Germinal center (tissue), 1 donor: ENCODE data around the gene ZNF431.
"Not testable (repeated sequence)": the region's sequence is repeated elsewhere in the genome, so short reads cannot be mapped to it uniquely, and the experiment has no call there.

ENCODE experiments used
- DNase-seq: peaks from one replicate; pipeline ENCODE4 v3.0.0; 2012; ENCODE audit warnings: mixed read lengths, low spot score

Gene ZNF431

GRCh38 chr19:21141787-21142464 is at the start of gene ZNF431:
ZNF431 (plus strand) TSS chr19:21142040; CDS start chr19:21142184, 144 bp downstream.
- peak; percentile 89 for DNase-seq

GRCh38 chr19:21092109-21092508 is 49.7 kb upstream of the ZNF431 start:
- no peak for DNase-seq

GRCh38 chr19:21094347-21095025 is 47.4 kb upstream of the ZNF431 start:
- no peak for DNase-seq

GRCh38 chr19:21098291-21098690 is 43.5 kb upstream of the ZNF431 start:
- DNase-seq: no peak

GRCh38 chr19:21101521-21102242 is 40.2 kb upstream of the ZNF431 start:
- no peak for DNase-seq

GRCh38 chr19:21109116-21109515 is 32.7 kb upstream of the ZNF431 start:
- no peak for DNase-seq

GRCh38 chr19:21110183-21110582 is 31.7 kb upstream of the ZNF431 start:
- DNase-seq: no peak

- DNase-seq: no peak
These were observed 26.4 kb upstream of the ZNF431 start for GRCh38 chr19:21115430-21115829.

- no peak for DNase-seq
These were observed 24.6 kb upstream of the ZNF431 start for GRCh38 chr19:21117041-21117907.

- DNase-seq: no peak
These were observed 15.8 kb upstream of the ZNF431 start for GRCh38 chr19:21126078-21126477.

GRCh38 chr19:21127001-21127400 is 14.8 kb upstream of the ZNF431 start:
- DNase-seq: no peak

GRCh38 chr19:21127898-21128297 is 13.9 kb upstream of the ZNF431 start:
- DNase-seq: no peak

GRCh38 chr19:21128901-21129698 is 12.7 kb upstream of the ZNF431 start:
- DNase-seq: no peak

- DNase-seq: no peak
These were observed 11.6 kb upstream of the ZNF431 start for GRCh38 chr19:21130097-21130775.

- no peak for DNase-seq
These were observed 8.2 kb upstream of the ZNF431 start for GRCh38 chr19:21133633-21134032.

- DNase-seq: no peak
These were observed 6.9 kb upstream of the ZNF431 start for GRCh38 chr19:21134934-21135366.

- no peak for DNase-seq
These were observed 6.4 kb upstream of the ZNF431 start for GRCh38 chr19:21135433-21135832.

- no peak for DNase-seq
These were observed 3.7 kb upstream of the ZNF431 start for GRCh38 chr19:21138130-21138529.

GRCh38 chr19:21141006-21141405 is 834 bp upstream of the ZNF431 start:
- not testable (repeated sequence) for DNase-seq

- DNase-seq: no peak
These were observed 1.6 kb downstream of the ZNF431 start for GRCh38 chr19:21143428-21143827.

GRCh38 chr19:21143854-21144253 is 2.0 kb downstream of the ZNF431 start:
- no peak for DNase-seq
